GM21381 (cell line): Measurements from ENCODE around the gene ANTXRL.
"Not testable (repeated sequence)": the region's sequence is repeated elsewhere in the genome, so short reads cannot be mapped to it uniquely, and the experiment has no call there.

Experiments used
- ATAC-seq: cut with Tn5 transposase; IDR thresholded peaks from one replicate; pipeline ENCODE4 v1.9.1; 2021; ENCODE audit warnings: mild to moderate bottlenecking, moderate library complexity; ENCODE audit not compliant: unreplicated experiment

The ANTXRL gene

DNA sequence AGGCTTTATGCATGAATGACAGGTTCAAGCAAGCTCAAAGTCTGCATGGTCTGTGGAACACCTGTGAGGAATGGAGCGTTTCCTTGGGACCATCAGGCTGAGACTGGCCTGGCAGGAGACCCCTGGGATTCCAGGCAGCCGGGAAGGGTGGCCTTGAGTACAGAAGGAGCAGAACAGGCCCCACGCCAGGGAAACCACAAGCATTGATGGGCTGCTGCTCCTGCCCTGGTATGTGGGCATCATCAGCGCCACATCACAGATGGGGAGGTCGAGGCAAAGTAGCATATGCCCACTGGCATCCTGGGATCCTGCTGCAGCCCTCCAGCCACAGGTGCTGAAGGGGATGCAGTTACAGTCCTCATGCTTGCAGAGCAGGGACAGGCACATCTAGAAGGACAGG is 40.9 kb downstream of the ANTXRL start:
- ATAC-seq = no peak

- no peak for ATAC-seq
Measured at GRCh38 chr10:46328853-46329689, 42.3 kb downstream of the ANTXRL start.

- no peak for ATAC-seq
Measured at GRCh38 chr10:46329690-46330016, 42.9 kb downstream of the ANTXRL start.

DNA sequence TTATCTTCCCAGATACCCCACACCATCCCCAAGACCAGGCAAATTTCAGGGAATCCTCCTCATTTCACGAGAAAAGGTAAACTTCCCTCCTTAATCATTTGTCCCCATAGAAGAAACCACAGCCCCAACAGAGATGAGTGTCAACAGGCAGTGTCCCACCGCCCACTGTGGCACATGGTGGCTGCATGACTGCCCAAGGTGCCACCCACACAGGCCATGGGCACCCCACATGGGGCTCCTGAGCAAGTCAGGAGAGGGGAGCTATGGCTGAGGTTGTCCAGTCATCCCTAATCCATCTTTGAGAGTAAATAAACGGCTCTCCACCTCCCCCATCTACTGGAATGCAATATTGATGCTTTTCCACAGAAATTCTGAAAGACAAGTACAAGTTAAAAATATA is 44.1 kb downstream of the ANTXRL start:
- no peak for ATAC-seq

- ATAC-seq = not testable (repeated sequence)
Measured at GRCh38 chr10:46365484-46365883, 78.7 kb downstream of the ANTXRL start.

- ATAC-seq = not testable (repeated sequence)
Measured at GRCh38 chr10:46367209-46367608, 80.4 kb downstream of the ANTXRL start.

GRCh38 chr10:46367666-46368240 is 81.0 kb downstream of the ANTXRL start:
- ATAC-seq = not testable (repeated sequence)

GRCh38 chr10:46368956-46369355 is 82.2 kb downstream of the ANTXRL start:
- not testable (repeated sequence) for ATAC-seq

- not testable (repeated sequence) for ATAC-seq
Measured at GRCh38 chr10:46374410-46374809, 87.6 kb downstream of the ANTXRL start.

DNA sequence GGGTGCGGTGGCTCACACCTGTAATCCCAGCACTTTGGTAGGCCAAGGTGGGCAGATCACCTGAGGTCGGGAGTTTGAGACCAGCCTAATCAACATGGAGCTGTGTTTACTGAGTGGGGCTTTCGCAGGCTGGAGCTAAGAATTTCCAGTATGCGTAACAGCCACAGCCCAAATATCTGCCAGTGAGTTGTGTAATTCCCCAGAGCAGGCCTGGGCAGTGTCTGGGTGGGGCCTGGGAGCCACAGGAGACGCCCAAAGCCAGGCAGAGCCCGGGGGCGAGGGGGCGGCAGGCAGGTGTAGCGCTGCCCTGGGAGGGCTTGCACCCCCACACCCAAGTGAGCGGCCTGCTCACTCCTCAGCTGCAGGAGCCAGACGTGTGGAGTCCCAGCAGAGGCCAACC is 88.6 kb downstream of the ANTXRL start, which contains the start of gene ANXA8L1:
Gene ANXA8L1 (plus strand): TSS at position 371 of the 400 bp plus-strand sequence. CDS start 76 bp downstream, outside the sequence.
- not testable (repeated sequence) for ATAC-seq

GRCh38 chr10:46377022-46377421 is 90.2 kb downstream of the ANTXRL start:
- ATAC-seq = not testable (repeated sequence)

GRCh38 chr10:46377651-46378050 is 90.9 kb downstream of the ANTXRL start:
- ATAC-seq = not testable (repeated sequence)

- not testable (repeated sequence) for ATAC-seq
Measured at GRCh38 chr10:46378108-46378507, 91.3 kb downstream of the ANTXRL start.

- ATAC-seq = not testable (repeated sequence)
Measured at GRCh38 chr10:46379233-46379848, 92.5 kb downstream of the ANTXRL start.
